Prostate gland (tissue), 2 donors: ENCODE measurements around the gene ANKS1B. TPM values are rescaled to one million over a fixed set of nuclear protein-coding genes. Genes with fewer than 3 reads are reported as not detected.

Experiments used
- DNase-seq: peaks from one replicate; pipeline ENCODE4 v3.0.0-alpha.2; 2019; ENCODE audit warnings: low spot score
- H3K27ac ChIP-seq, 2 donors: fragments of 200-600 bp; sonication (generic); 2 replicates each; pipeline ENCODE4 v1.5.1; 2017 to 2019
- H3K27me3 ChIP-seq: fragments of 200-600 bp; sonication (generic); replicated peaks from 2 replicates; pipeline ENCODE4 v1.5.1; 2019; ENCODE audit not compliant: insufficient read depth
- H3K36me3 ChIP-seq, 2 donors: fragments of 200-600 bp; sonication (generic); 1 replicate in 1 of 2; 2 replicates in 1 of 2; pipeline versions ENCODE4 v1.5.1 to v1.8.1; 2017 to 2019
- H3K4me1 ChIP-seq: fragments of 200-600 bp; sonication (generic); replicated peaks from 2 replicates; pipeline ENCODE4 v1.5.1; 2019
- H3K4me3 ChIP-seq, 2 donors: fragments of 200-600 bp; sonication (generic); 2 replicates each; pipeline ENCODE4 v1.5.1; 2017 to 2019
- H3K9me3 ChIP-seq: fragments of 200-600 bp; sonication (generic); 2 replicates; pipeline ENCODE4 v1.5.1; 2017
- CTCF ChIP-seq, 4 experiments: fragments of 200-600 bp in 2 of 4; fragments of 450-650 bp in 2 of 4; sonication (generic) in 2 of 4; IDR thresholded peaks; 1 replicate in 3 of 4; 2 replicates in 1 of 4; pipeline ENCODE4 v1.5.1; 2016 to 2019; ENCODE audit warnings: antibody characterized with exemption in 4 of 4, mild to moderate bottlenecking in 2 of 4, moderate library complexity in 2 of 4
- POLR2A ChIP-seq: fragments of 450-650 bp; IDR thresholded peaks from one replicate; pipeline ENCODE4 v1.6.1; 2016; ENCODE audit warnings: antibody characterized with exemption, mild to moderate bottlenecking
- POLR2AphosphoS5 ChIP-seq: sonication (generic); formaldehyde crosslinking; IDR thresholded peaks from one replicate; pipeline ENCODE4 v1.6.1; 2017; ENCODE audit warnings: antibody characterized with exemption
- WGBS: methylation state at CpG from one replicate; pipeline ENCODE4 v1.1.5; 2018; 5-methylcytosine and 5-hydroxymethylcytosine counted together
- intact Hi-C: fragments of 100-400 bp; cut with DNase I; formaldehyde crosslinking; loops from one replicate; pipeline ENCODE4 v1.14.2; 2022
- total RNA-seq, 2 donors: library from RNA; depleted of rRNA; stranded (reverse); fragments of >200 nt; gene quantifications; one replicate each; pipeline ENCODE4 v1.1.0, GENCODE V29; 2016

Gene ANKS1B
- total RNA-seq, 2 donors from 2014 or later, result 13.0 to 17.4 TPM

GRCh38 chr12:99981639-99982190 lies 3.0 kb downstream of the ANKS1B start:
- intact Hi-C loops, result loop anchor here (5.0 to 10.0 kb wide), 2 partner anchors 74 to 167 kb away; no protein-coding TSS in a partner anchor
- Histone ChIP-seq H3K27ac (no peak overlapping the region), H3K27me3 (no peaks in the 10 kb centered on the region), H3K9me3 (no peaks in the 10 kb centered on the region), H3K36me3 (no peaks in the 10 kb centered on the region), H3K4me1 (no peaks in the 10 kb centered on the region), H3K4me3 (no peak overlapping the region)
- TF ChIP-seq POLR2A (no peak), POLR2AphosphoS5 (no peak), CTCF (IDR thresholded peaks at IDR 0.05) (no peak)
- WGBS, result 69% methylated on average over 4 of the region's 4 CpGs
- no peak for DNase-seq

GRCh38 chr12:99979471-99979870 lies 5.3 kb downstream of the ANKS1B start:
- H3K36me3 ChIP-seq, result no peaks in the 10 kb centered on the region
- TF ChIP-seq POLR2AphosphoS5 (no peak), POLR2A (no peak), CTCF (IDR thresholded peaks at IDR 0.05) (no peak)
- no peaks in the 10 kb centered on the region for H3K4me1 ChIP-seq
- H3K9me3 ChIP-seq, result no peaks in the 10 kb centered on the region
- H3K27ac ChIP-seq, result no peak overlapping the region
- no peak for DNase-seq
- no peaks in the 10 kb centered on the region for H3K27me3 ChIP-seq
- WGBS, result 66% methylated on average over 2 of the region's 2 CpGs
- intact Hi-C loops, result no loop called here
- no peak overlapping the region for H3K4me3 ChIP-seq

- intact Hi-C loops, result no loop called here
- DNase-seq, result no peak
- no peaks in the 10 kb centered on the region for H3K36me3 ChIP-seq
- no peak overlapping the region for H3K4me3 ChIP-seq
- no peaks in the 10 kb centered on the region for H3K27me3 ChIP-seq
- H3K9me3 ChIP-seq, result no peaks in the 10 kb centered on the region
- no peak for TF ChIP-seq POLR2AphosphoS5
- TF ChIP-seq CTCF (IDR thresholded peaks at IDR 0.05), result no peak
- no peak for TF ChIP-seq POLR2A
- WGBS, result 78% methylated on average over 1 of the region's 1 CpG
- H3K27ac ChIP-seq, result no peak overlapping the region
- no peaks in the 10 kb centered on the region for H3K4me1 ChIP-seq
Observed at GRCh38 chr12:99978152-99978551, 6.6 kb downstream of the ANKS1B start.

- no peak for DNase-seq
- intact Hi-C loops, result no loop called here
- TF ChIP-seq CTCF (IDR thresholded peaks at IDR 0.05) (no peak), POLR2AphosphoS5 (no peak), POLR2A (no peak)
- H3K4me1 ChIP-seq, result no peaks in the 10 kb centered on the region
- H3K36me3 ChIP-seq, result no peaks in the 10 kb centered on the region
- H3K27ac ChIP-seq, result no peak overlapping the region
- no peaks in the 10 kb centered on the region for H3K27me3 ChIP-seq
- WGBS, result 73% methylated on average over 4 of the region's 4 CpGs
- H3K9me3 ChIP-seq, result no peaks in the 10 kb centered on the region
- H3K4me3 ChIP-seq, result no peak overlapping the region
Observed at GRCh38 chr12:99977550-99977949, 7.2 kb downstream of the ANKS1B start.

GRCh38 chr12:99976762-99977161 lies 8.0 kb downstream of the ANKS1B start:
- H3K27me3 ChIP-seq, result no peaks in the 10 kb centered on the region
- no peaks in the 10 kb centered on the region for H3K4me1 ChIP-seq
- H3K9me3 ChIP-seq, result no peaks in the 10 kb centered on the region
- intact Hi-C loops, result no loop called here
- no peak for TF ChIP-seq CTCF (IDR thresholded peaks at IDR 0.05)
- no peak for TF ChIP-seq POLR2A
- TF ChIP-seq POLR2AphosphoS5, result no peak
- DNase-seq, result no peak
- no peak overlapping the region for H3K4me3 ChIP-seq
- no peak overlapping the region for H3K27ac ChIP-seq
- no peaks in the 10 kb centered on the region for H3K36me3 ChIP-seq
